Smooth muscle cell (in vitro differentiated cells): ENCODE data around the gene SGPP1. TPM values are rescaled to one million over a fixed set of nuclear protein-coding genes. Genes with fewer than 3 reads are reported as not detected.

Experiments
- DNase-seq: peaks from one replicate; lab custom pipeline; 2025; ENCODE audit not compliant: unreplicated experiment; lab: John Stamatoyannopoulos, UW
- H2AFZ ChIP-seq: fragments of 200-600 bp; sonication (generic); 2 replicates; pipeline ENCODE4 v1.6.0; 2016; ENCODE audit warnings: antibody characterized with exemption, low read depth, mild to moderate bottlenecking
- H3F3A ChIP-seq: fragments of 200-600 bp; sonication (generic); 2 replicates; pipeline ENCODE4 v1.6.0; 2017; ENCODE audit warnings: antibody characterized with exemption, low read depth
- H3K27ac ChIP-seq: fragments of 200-600 bp; sonication (generic); 2 replicates; pipeline ENCODE4 v1.5.1; 2016; ENCODE audit warnings: low read depth, mild to moderate bottlenecking
- H3K27me3 ChIP-seq: fragments of 200-600 bp; sonication (generic); 2 replicates; pipeline ENCODE4 v1.6.1; 2016; ENCODE audit warnings: low read depth, mild to moderate bottlenecking
- H3K36me3 ChIP-seq: fragments of 200-600 bp; sonication (generic); 2 replicates; pipeline ENCODE4 v1.5.1; 2016; ENCODE audit warnings: low read depth
- H3K4me1 ChIP-seq: fragments of 200-600 bp; sonication (generic); 2 replicates; pipeline ENCODE4 v1.5.1; 2016; ENCODE audit warnings: low read depth
- H3K4me2 ChIP-seq: fragments of 200-600 bp; sonication (generic); 2 replicates; pipeline ENCODE4 v1.6.0; 2016; ENCODE audit warnings: mild to moderate bottlenecking
- H3K4me3 ChIP-seq: fragments of 200-600 bp; sonication (generic); 2 replicates; pipeline ENCODE4 v1.5.1; 2016; ENCODE audit warnings: mild to moderate bottlenecking
- H3K79me2 ChIP-seq: fragments of 200-600 bp; sonication (generic); 2 replicates; pipeline ENCODE4 v1.6.0; 2016; ENCODE audit warnings: low read depth, mild to moderate bottlenecking
- H3K9ac ChIP-seq: fragments of 200-600 bp; sonication (generic); 2 replicates; pipeline ENCODE4 v1.6.0; 2016; ENCODE audit warnings: low read depth
- H3K9me3 ChIP-seq: fragments of 200-600 bp; sonication (generic); replicated peaks from 2 replicates; pipeline ENCODE4 v1.5.1; 2016; ENCODE audit warnings: low read depth
- H4K20me1 ChIP-seq: fragments of 200-600 bp; sonication (generic); 2 replicates; pipeline ENCODE4 v1.6.0; 2016; ENCODE audit warnings: low read depth
- WGBS: methylation state at CpG from one replicate; pipeline ENCODE4 v1.1.7; 2016; ENCODE audit warnings: low lambda C conversion rate; 5-methylcytosine and 5-hydroxymethylcytosine counted together
- polyA plus RNA-seq: library from polyadenylated mRNA; unstranded; fragments of >200 nt; fragmentation: Nextera tagmentation; extraction: Ambion mirVana; gene quantifications from 2 replicates; pipeline ENCODE4 v1.2.1, GENCODE V29; 2016
- total RNA-seq: library from RNA; depleted of rRNA; stranded (reverse); fragments of >200 nt; gene quantifications from 2 replicates; pipeline ENCODE4 v1.2.3, GENCODE V29; 2014
- TF ChIP-seq, protein P1 (sequence below): fragments of 200-600 bp; sonication (generic); IDR thresholded peaks from 2 replicates; pipeline ENCODE4 v1.5.1; 2017; ENCODE audit warnings: borderline replicate concordance, mild to moderate bottlenecking, antibody characterized with exemption; ENCODE audit not compliant: insufficient read depth, poor library complexity, severe bottlenecking

Gene SGPP1
- total and polyA plus RNA-seq, 2 experiments from 2014 or later = 16.0 to 25.8 TPM

DNA sequence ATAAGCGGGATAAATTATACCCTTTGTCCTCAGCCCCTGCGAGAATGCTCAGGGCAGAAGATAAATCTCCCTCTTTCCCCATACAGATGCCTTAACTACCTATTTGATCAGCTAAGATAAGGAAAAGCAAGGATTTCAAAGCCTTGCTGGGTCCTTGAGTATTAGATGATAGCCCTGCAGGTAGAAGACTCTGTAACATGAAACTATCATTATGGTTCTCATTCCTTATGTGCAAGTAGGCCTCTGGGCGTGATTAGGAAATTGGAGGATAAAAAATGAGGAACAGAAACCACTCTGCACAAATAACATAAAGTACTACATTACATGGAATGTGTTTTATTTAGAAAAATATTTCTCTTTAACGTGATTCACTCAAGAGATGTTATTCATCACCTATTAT, 71.7 kb downstream of the SGPP1 start:
- Histone ChIP-seq H3K4me1 (no peaks in the 10 kb centered on the region), H2AFZ (no peak overlapping the region), H3F3A (peaks cover 10% of the 10 kb centered on the region), H4K20me1 (no peaks in the 10 kb centered on the region), H3K79me2 (no peaks in the 10 kb centered on the region), H3K27ac (no peak overlapping the region), H3K4me3 (no peak overlapping the region), H3K36me3 (no peaks in the 10 kb centered on the region), H3K27me3 (no peaks in the 10 kb centered on the region), H3K9ac (no peak overlapping the region), H3K4me2 (no peak overlapping the region), H3K9me3 (no peaks in the 10 kb centered on the region)
- TF ChIP-seq, protein P1, sequence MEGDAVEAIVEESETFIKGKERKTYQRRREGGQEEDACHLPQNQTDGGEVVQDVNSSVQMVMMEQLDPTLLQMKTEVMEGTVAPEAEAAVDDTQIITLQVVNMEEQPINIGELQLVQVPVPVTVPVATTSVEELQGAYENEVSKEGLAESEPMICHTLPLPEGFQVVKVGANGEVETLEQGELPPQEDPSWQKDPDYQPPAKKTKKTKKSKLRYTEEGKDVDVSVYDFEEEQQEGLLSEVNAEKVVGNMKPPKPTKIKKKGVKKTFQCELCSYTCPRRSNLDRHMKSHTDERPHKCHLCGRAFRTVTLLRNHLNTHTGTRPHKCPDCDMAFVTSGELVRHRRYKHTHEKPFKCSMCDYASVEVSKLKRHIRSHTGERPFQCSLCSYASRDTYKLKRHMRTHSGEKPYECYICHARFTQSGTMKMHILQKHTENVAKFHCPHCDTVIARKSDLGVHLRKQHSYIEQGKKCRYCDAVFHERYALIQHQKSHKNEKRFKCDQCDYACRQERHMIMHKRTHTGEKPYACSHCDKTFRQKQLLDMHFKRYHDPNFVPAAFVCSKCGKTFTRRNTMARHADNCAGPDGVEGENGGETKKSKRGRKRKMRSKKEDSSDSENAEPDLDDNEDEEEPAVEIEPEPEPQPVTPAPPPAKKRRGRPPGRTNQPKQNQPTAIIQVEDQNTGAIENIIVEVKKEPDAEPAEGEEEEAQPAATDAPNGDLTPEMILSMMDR = no peak
- WGBS = 69% methylated on average over 4 of the region's 4 CpGs
- DNase-seq = no peak

DNA sequence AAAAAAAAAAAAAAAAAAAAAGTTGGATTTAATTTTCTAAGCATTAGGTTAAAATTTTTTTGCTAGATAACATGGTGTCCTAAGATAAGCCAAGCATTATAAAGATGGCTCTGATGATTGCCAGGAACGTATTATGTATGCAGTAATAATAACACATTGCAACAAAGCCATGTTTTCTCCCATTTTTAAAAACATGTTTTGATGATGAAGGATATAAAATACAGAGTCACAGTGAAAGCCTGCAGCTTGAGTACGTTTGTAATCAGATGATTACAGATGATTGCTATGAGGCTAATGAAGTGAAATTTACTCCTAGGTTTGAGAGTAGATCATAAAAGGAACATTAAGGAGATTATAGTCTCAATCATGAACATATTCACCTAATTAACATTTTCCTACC, 72.9 kb downstream of the SGPP1 start:
- H3K4me3 ChIP-seq = no peak overlapping the region
- H2AFZ ChIP-seq = no peak overlapping the region
- TF ChIP-seq, protein P1 = no peak
- no peaks in the 10 kb centered on the region for H3K79me2 ChIP-seq
- 79% methylated on average over 2 of the region's 2 CpGs for WGBS
- H4K20me1 ChIP-seq = no peaks in the 10 kb centered on the region
- no peaks in the 10 kb centered on the region for H3K27me3 ChIP-seq
- no peaks in the 10 kb centered on the region for H3K9me3 ChIP-seq
- H3F3A ChIP-seq = peaks cover 10% of the 10 kb centered on the region
- no peaks in the 10 kb centered on the region for H3K4me1 ChIP-seq
- no peak overlapping the region for H3K27ac ChIP-seq
- no peak for DNase-seq
- H3K36me3 ChIP-seq = no peaks in the 10 kb centered on the region
- no peak overlapping the region for H3K9ac ChIP-seq
- no peak overlapping the region for H3K4me2 ChIP-seq

DNA sequence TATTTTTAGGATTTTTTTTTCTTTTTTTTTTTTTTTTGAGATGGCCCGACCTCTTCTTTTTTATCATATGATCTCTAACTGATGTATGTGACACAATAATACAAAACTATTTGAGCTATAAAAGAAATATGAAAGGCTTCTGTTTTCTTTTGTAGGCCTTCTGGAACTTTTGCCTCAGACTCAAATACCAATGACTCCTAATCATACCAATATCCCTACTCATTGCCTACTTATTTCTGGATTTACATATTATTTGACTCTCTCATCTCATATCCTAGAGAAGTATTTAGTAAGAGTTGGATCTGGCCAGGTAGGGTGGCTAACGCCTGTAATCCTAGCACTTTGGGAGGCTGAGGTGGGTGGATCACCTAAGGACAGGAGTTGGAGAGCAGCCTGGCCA, 73.5 kb downstream of the SGPP1 start:
- no peak overlapping the region for H3K27ac ChIP-seq
- TF ChIP-seq, protein P1 = no peak
- no peak overlapping the region for H2AFZ ChIP-seq
- H3K27me3 ChIP-seq = no peaks in the 10 kb centered on the region
- 100% methylated on average over 2 of the region's 2 CpGs for WGBS
- no peak overlapping the region for H3K4me2 ChIP-seq
- no peak for DNase-seq
- no peaks in the 10 kb centered on the region for H3K79me2 ChIP-seq
- H3K36me3 ChIP-seq = no peaks in the 10 kb centered on the region
- peaks cover 10% of the 10 kb centered on the region for H3F3A ChIP-seq
- no peak overlapping the region for H3K4me3 ChIP-seq
- H4K20me1 ChIP-seq = no peaks in the 10 kb centered on the region
- H3K4me1 ChIP-seq = no peaks in the 10 kb centered on the region
- H3K9ac ChIP-seq = no peak overlapping the region
- no peaks in the 10 kb centered on the region for H3K9me3 ChIP-seq

DNA sequence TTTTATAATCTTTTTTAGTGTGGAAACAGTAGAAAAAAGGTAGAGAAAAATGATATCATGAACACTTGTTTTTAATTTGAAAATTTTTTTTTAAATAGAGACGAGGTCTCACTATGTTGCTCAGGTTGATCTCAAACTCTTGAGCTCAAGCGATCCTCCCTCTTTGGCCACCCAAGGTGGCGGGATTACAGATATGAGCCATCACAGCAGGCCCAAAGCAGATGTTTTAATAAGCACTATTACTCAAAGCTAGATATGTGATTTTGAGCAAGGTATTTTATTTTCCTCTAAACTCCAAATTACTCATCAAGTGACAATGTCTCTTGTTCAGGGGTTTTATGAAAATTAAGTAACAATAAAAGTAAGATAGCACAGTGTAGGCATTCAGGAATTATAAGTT, 75.5 kb downstream of the SGPP1 start:
- Histone ChIP-seq H3K36me3 (no peaks in the 10 kb centered on the region), H3K27me3 (no peaks in the 10 kb centered on the region), H3K4me3 (no peak overlapping the region), H3K79me2 (no peaks in the 10 kb centered on the region), H3K4me1 (no peaks in the 10 kb centered on the region), H3K9me3 (no peaks in the 10 kb centered on the region), H2AFZ (no peak overlapping the region), H4K20me1 (no peaks in the 10 kb centered on the region), H3F3A (peaks cover 11% of the 10 kb centered on the region), H3K9ac (no peak overlapping the region), H3K4me2 (no peak overlapping the region), H3K27ac (no peak overlapping the region)
- DNase-seq = no peak
- TF ChIP-seq, protein P1 = no peak
- WGBS = 94% methylated on average over 3 of the region's 3 CpGs
